NCI-H345 treated with DMSO at 0.1 percent for 48 hours (cell line): ENCODE results near the gene CAMTA1.

Source experiments
- DNase-seq: peaks from one replicate; lab custom pipeline; 2025; ENCODE audit not compliant: unreplicated experiment; lab: John Stamatoyannopoulos, UW

The CAMTA1 gene

GRCh38 chr1:7515175-7515574, 729.9 kb downstream of the CAMTA1 start:
- DNase-seq: no peak

GRCh38 chr1:7515904-7516303, 730.6 kb downstream of the CAMTA1 start:
- DNase-seq: no peak

GRCh38 chr1:7516341-7516740, 731.1 kb downstream of the CAMTA1 start:
- no peak for DNase-seq

- DNase-seq: no peak
These were observed 731.7 kb downstream of the CAMTA1 start for GRCh38 chr1:7516929-7517328.

DNA sequence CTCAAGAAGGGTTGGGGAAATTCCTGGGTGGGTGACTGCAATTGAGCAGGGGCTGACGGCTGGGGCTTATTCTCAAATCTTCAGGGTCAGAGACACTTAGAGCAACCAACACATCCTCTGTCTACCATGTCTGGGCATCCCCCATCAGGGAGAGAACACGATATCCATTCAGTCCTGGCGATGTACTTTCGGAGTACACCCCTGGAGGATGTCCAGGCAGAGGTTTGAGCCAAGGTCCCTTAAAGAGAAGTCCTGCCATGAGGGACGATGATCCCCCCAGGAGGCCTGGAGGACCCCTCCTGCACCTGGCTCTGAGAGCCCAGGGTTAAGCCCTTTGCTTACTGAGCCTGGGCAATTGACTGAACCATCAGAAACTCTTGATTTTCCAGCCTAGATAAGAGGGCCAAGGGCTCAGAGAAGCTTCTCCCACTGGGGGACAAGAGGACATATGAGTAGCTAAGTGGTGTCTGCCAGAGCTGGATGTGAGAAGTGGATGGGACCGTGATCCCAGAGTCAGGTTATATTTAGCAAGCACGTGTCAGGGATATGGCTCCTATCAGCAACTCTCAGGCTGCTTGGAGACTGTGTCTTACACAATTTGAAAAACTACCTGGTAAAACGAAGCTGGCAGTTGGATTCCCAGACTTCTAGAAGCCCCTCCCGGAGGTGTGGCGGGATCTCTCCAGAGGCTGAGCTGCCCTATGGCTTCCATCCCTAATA, 732.5 kb downstream of the CAMTA1 start:
- no peak for DNase-seq

DNA sequence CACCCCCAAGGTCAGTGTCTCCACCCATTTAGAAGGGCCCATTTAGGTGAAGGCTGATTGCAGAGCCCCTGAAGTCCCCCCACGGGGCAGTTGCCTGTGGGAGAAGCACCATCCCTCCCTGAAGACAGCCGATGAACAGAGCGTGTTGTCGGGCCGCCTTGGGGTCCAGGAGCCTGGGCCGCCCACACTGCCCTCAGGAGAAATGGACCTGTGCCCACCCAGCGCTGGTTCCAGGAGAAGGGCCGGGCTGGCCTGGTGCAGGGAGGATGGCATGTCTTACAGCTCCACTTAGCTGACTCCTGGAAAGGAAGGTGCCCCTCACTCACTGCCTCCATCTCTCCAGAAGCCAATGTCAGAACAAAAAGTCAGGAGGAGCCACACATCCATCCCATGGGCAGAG, 733.2 kb downstream of the CAMTA1 start:
- no peak for DNase-seq

DNA sequence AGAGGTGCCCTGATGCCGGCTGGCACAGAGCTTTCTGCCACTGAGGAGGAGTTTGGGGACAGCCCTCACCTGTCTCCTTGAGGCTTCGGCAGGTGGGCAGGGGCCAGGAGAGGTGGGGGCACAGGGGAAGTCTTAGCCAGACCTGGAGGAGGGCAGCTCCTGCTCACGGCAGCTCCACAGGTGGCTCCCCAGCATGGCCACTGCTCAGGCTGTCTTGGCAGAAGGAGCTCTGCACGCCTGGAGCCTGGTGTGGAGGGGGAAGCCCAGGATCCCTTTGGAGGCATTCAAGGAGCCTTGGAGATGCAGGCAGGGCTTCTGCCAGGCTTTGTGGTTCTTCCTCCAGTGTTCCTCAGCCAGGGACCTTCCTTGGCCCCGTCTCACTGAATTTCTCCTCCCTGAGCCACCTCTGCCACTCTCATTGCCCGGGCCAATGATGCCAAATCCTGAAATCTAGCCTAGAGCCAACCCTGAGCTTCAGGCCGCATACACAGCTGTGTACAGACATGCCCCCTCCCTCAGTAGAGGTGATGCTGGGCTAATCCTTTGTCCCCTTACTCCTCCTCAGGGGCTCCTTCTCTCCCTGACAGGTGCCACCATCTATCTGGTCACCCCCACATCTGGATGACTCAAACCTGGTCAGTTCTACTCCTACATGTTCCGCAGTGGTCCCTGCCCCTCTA, 734.1 kb downstream of the CAMTA1 start:
- no peak for DNase-seq

DNA sequence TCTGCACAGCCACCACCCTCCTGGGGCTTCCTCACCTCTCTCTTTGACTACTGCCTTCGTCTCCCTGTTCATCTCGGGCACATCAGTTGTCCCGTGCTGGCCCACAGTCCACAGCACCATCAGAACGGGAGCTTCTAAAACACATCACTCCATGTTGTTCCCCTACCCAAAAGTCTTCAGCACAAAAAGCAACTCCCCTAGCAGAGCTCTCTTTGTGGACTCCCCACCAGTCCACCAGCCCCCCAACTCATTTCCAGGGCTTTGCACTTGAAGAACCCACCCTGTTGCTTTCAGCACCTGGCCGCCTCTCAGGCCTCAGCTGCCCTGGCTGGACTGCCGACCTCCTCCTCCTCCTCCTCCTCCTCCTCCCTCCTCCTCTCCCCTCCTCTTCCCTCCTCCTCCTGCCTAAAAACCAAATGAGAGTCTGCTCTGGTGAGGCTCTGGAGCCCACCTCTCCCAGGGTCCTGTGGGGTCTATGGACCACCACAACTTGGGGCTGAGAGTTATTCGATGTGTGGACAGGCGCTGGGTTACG, 734.7 kb downstream of the CAMTA1 start:
- DNase-seq: no peak

- DNase-seq: no peak
These were observed 735.2 kb downstream of the CAMTA1 start for GRCh38 chr1:7520496-7520895.

DNA sequence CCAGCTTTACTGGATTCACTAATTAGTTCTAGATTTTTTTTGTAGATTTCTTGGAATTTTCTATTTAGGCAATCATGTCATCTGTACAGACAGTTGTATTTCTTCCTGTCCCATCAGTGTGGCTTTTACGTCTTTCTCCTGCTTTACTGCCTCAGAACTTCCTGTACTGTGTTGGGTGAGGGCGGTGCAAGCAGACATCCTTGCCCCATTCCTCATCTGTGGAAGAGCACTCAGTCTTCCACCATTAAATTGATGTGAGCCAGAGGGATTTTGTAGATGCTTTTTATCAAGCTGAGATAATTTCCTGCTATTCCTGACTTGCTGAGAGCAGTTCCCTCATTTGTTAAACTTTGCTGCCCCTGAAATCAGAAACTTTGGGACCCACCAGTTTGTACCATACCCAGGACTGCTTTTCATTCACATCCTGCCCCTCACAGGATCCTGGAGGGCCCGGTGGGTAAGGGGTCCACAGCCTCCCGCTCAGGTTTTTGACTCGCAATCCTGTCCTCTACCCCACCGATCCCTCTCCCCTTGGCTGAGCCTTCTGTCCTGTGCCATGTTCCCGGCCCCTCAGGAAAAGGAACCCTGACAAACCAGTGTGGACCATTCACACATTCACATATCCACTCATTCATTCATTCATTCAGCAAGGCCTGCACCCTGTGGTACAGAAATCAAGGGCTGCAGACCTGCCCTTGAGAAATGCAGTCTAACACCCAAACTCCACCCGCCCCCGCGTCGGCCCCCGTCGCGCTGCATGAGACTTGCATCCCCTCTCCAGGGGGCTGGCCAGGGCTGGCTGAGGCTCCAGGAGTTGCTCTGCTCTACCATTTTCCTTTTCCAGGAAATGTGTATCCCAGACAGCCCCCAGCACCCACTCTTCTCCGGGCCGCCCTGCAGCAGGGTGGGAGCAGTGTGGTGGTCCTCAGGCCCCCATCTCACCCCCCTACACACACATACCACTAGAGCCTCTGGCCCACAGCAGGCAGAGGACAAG, 739.4 kb downstream of the CAMTA1 start:
- DNase-seq: no peak

DNA sequence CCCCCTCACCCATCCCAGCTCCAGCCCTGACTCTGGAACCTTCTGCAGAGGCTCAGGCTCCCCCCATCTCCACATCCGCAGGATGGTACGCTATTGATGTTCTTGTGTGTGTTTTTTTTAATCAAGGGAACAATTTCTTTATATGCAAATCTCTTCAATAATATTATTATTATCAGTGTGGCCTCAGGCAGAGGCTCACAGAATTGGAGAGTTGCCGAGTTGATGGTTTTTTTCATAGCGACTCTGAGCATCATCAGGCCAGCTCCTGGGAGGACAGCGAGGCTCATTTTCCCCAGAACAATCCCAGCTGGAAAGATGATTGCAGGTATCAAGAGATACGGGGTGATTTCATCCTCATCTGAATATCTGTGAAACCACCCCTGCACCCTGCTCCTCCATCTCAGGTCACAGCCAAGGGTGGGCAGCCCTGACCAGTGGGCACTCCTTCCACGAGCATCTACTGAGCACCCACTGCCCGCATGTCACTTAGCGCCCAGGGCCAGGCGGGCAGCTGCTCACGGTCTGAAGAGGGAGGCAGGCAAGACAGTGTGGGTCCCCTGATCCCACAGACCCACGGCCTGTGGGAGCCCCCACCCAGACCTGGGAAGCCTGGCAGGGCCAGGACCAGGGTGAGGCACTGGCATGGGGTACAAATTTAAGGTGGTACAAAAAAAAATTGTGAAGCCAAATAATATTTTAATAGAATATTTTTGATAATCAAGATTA, 740.2 kb downstream of the CAMTA1 start:
- no peak for DNase-seq

- DNase-seq: no peak
These were observed 741.1 kb downstream of the CAMTA1 start for GRCh38 chr1:7526196-7526866.

DNA sequence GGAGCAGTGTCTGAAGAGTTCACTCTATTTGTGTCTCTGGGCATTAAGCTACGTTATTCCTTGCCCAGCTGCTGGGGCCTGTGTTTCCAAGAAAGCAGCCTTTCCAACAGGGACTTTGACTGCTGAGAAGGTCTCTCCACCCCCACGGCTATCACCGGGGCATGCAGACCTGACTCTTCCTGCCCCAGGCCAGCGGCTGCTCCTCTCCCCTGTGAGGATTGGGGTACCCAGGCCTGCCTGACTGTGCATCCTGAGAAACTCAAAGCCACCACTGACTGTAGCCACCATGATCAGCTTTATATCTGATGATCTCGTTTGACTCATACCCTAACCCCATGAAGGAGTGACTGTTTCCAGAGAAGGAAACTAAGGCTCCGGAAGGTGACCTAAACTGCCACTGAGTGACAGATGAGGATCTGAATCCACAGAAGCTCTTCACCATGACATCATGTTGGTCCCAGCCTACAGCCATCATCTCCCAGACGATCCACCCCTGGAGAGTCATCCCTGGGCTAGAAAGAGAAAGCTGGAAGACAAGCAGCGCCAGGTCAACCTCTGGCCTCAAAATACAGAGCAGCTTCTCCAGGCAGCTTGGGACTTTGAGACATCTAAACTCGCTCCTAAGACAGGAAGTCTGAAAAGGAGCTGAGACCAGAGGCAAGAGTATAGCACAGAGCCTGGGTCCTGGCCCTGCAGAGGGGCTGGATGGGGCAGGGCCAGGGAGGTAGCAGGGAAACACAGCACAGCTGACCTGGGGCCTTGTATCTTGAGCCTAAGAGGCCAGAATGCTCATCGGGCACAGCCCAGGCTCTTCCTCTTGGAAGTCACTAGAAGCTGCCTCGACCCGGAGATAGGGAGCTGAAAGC, 741.8 kb downstream of the CAMTA1 start:
- DNase-seq: no peak

GRCh38 chr1:7527733-7528045, 742.4 kb downstream of the CAMTA1 start:
- DNase-seq: no peak

DNA sequence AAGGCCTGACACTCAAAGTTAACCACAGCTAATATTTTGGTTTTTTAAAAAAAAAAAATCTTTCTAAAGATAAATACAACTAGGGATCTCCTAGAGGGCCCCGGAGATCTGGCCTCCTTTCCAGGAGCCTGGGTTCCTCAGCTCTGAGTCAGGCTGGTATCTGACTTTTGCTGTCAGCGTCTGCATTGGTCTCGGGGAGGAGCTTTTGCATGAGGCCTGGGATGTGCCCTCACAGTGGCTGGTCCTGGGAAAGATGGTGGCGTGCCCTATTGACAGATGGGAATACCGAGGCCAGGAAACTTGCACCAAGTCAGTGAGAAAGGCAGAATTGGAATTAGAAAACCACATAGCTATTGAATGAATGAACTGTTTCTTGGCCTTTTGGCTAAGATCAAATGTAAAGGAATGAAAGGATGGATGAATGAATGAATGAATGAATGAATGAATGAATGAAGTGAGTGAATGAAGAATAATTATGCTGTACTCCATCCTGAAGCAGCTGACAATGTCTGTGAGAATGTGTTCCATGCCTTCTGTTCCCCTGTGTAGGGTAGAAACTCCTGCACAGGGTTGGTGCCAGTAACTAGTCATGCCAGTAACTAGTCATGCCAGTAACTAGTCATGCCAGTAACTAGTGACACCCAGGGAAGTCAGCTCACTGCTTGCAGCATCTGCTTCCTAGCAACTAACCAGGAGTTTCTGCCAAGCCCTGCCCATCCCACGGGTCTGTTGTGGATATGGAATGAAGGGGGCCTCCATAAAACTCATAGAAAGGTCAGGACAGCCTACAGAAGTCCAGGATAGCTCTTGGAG, 743.3 kb downstream of the CAMTA1 start:
- no peak for DNase-seq

DNA sequence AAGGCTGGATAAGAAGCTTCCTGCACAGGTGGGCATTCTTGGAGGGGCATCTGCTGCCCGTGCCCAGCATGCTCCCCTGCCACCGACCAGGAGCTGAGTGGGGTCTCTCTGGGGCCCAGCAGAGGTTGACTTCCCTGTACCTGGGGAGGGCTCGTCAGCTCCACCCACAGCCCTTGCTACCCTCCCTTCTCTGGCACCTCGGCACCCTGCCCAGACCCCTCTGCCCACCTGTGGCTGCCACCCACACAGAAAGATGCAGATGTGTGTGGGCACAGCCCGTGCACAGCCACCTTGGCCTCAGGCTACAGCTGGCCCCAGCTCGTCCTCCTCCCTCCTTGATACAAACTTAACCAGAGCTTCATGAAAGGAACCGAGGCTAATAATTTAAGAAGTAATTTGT, 744.7 kb downstream of the CAMTA1 start:
- DNase-seq: no peak

GRCh38 chr1:7531562-7532340, 746.5 kb downstream of the CAMTA1 start:
- DNase-seq: no peak

- no peak for DNase-seq
These were observed 747.8 kb downstream of the CAMTA1 start for GRCh38 chr1:7533006-7533405.
